Adipose tissue (tissue), 3 donors: Measurements from ENCODE around the gene CARD19. TPM values are rescaled to one million over a fixed set of nuclear protein-coding genes. Genes with fewer than 3 reads are reported as not detected.
A peak's percentile ranks its signal among the peaks of the same experiment; 100 is the strongest.

Experiments used
- H3K27ac ChIP-seq: one replicate; pipeline ENCODE4 v1.5.1; 2013; ENCODE audit warnings: low read depth, low read length
- WGBS, 3 donors: extraction: QIAGEN DNeasy Blood & Tissue Kit; methylation state at CpG; one replicate each; pipeline ENCODE4 v1.1.7; 2013; 5-methylcytosine and 5-hydroxymethylcytosine counted together
- polyA plus RNA-seq, 3 donors: library from polyadenylated mRNA; stranded (reverse); fragments of 200-250 nt; gene quantifications; one replicate each; pipeline ENCODE4 v1.2.3, GENCODE V29; 2013
- donor health status: healthy with polysubstance abuse.
- donor health status: Bipolar disorder and iron deficiency.
- donor health status: healthy.

Gene CARD19
- polyA plus RNA-seq, 3 donors, result 12.5 to 43.7 (median 26.3) TPM

DNA sequence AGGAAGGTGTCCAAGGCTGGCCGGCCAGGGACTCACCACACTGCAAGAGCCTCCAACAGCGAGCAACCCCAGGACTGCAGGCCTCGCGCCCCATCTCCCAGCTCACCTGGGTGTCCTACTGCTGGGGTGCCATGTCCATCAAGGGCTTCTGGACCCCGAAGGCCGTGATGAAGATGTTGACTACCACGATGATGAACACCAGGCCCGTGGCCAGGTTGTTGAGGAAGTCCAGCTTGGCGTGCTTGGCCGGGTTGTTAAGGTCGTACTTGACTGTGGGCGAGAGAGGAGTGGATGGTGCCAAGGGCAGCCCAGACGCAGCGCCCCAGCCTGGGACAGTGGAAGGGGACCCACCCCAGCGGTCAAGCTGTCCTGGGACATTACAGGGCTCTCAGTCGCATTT is 28.8 kb downstream of the CARD19 start:
- WGBS, 3 donors, result 86 to 95% (median 86%) methylated on average over 16 of the region's 16 CpGs
- no peak overlapping the region for H3K27ac ChIP-seq

GRCh38 chr9:93125331-93125894 is 29.4 kb downstream of the CARD19 start:
- H3K27ac ChIP-seq, result no peak overlapping the region
- WGBS, 3 donors, result 95 to 98% (median 97%) methylated on average over 10 of the region's 10 CpGs

GRCh38 chr9:93126151-93126781 is 30.2 kb downstream of the CARD19 start:
- WGBS, 3 donors, result 78 to 85% (median 82%) methylated on average over 23 of the region's 23 CpGs
- H3K27ac ChIP-seq, result no peak overlapping the region

- 42 to 68% (median 44%) methylated on average over 18 of the region's 18 CpGs for WGBS, 3 donors
Measured at GRCh38 chr9:93126825-93127368, 30.9 kb downstream of the CARD19 start.

GRCh38 chr9:93127395-93127911 is 31.4 kb downstream of the CARD19 start:
- H3K27ac ChIP-seq, result peak overlapping the region; percentile 55
- 53 to 60% (median 53%) methylated on average over 8 of the region's 8 CpGs for WGBS, 3 donors

More at GRCh38 chr9:93126825-93127368, 30.9 kb downstream of the CARD19 start:
- H3K27ac ChIP-seq, result no peak overlapping the region

GRCh38 chr9:93128011-93128714 is 32.1 kb downstream of the CARD19 start:
- WGBS, 3 donors, result 78 to 87% (median 86%) methylated on average over 14 of the region's 14 CpGs
- H3K27ac ChIP-seq, result peak overlapping the region; percentile 55

- no peak overlapping the region for H3K27ac ChIP-seq
- WGBS, 3 donors, result 83 to 89% (median 89%) methylated on average over 10 of the region's 10 CpGs
Measured at GRCh38 chr9:93128715-93129224, 32.8 kb downstream of the CARD19 start.

- no peak overlapping the region for H3K27ac ChIP-seq
- 44 to 60% (median 44%) methylated on average over 8 of the region's 8 CpGs for WGBS, 3 donors
Measured at GRCh38 chr9:93129286-93129685, 33.3 kb downstream of the CARD19 start.

DNA sequence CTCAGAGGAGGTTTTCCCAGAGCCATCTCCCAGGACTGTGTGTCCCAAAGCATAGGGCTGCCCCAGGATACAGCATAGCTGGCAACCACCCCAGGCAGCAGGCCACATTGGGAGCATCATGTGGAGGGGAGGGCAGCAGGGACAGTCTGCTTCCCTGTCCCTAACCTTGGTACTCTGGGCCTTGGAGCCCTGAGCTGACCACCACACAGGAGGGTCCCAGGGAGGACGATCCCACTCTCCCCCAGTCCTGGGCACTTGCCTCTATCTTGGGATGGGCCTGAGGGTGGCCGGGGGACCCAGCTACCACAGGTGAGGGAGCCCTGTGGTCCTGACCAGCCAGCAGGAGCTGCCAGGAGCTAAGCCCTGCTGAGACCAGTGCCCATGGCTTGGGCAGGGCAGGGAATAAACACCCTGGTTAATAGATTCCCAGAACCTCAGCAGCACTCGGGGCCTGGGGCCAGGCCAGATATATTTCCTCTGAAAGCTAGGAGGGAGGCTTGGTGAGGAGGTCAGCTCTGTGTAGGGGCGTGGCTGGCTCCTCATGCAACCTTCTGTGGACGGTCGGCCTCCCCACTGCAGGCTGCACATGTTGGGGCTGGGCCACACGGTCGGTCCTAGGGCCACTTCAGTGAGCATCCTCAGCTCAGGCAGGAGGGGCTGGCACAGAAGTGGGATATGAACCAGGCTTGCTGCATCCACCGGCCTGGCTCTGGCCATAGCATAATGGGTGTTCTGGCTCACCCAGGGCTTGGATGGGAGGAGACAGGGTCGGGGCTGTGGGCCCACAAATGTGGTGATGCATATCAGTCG is 33.9 kb downstream of the CARD19 start:
- 63 to 78% (median 67%) methylated on average over 11 of the region's 11 CpGs for WGBS, 3 donors
- H3K27ac ChIP-seq, result no peak overlapping the region

DNA sequence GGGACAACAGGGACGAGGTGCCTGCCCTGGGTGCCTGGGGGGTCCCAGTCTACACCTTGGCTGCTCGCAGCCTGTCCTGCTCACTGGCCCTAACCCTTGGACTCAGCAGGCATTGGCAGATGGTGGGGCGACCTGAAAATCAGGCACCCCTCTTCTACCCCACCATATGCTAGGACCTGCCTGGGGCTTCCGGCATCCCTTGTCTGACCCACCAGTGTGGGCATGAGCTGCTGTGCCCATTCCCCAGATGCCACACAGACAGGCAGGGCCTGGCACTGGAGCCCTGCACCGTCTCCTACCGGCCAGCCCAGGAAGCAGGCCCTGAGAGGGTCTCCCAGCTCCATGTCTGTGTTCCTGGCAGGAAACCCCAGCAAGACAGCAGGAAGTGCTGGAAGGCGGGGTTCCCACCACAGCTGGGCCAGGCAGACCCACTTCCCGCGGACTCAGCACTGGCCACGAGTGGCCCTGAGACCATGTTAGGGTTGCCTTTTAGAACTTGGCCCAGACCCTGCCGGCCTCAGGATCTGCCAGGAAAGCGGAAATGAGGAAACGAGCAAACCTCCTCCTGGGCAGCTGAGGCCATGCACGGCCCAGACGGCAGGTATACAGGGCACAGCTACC is 35.0 kb downstream of the CARD19 start:
- H3K27ac ChIP-seq, result no peak overlapping the region
- whole genome bisulfite sequencing, 3 donors, result 40 to 67% (median 49%) methylated on average over 14 to 15 of the region's 15 CpGs

DNA sequence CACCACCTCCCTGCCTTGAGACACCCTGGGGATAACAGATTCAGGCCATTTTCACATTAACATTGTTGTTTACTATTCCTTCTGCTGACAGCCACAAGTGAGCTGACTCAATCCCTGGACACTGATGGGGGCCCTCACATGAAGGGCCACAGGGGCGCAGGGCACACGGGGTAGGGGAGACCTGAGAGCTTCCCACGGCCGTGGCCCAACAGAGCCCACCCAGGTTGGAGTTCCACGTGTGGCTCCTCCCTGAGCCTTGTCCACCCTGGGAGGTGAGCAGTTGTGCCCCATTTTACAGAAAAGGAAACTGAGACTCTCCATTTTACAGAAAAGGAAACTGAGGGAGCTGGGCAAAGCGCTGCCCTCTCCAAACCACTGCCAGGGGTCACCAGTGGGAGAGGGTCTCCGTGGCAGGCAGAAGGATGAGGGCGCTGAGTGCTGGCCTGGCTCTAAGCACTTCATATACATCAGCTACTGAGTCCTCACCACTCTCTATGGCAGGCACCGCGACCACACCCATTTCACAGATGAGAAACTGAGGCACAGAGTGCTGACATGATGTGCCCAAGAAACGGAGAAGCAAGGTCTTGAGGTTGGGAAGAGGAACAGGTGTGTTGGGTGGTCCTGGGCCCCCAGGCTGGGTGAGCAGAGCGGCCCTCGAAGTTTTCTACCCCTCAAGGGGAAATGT is 35.7 kb downstream of the CARD19 start:
- 82 to 88% (median 87%) methylated on average over 13 of the region's 13 CpGs for WGBS, 3 donors
- H3K27ac ChIP-seq, result no peak overlapping the region

DNA sequence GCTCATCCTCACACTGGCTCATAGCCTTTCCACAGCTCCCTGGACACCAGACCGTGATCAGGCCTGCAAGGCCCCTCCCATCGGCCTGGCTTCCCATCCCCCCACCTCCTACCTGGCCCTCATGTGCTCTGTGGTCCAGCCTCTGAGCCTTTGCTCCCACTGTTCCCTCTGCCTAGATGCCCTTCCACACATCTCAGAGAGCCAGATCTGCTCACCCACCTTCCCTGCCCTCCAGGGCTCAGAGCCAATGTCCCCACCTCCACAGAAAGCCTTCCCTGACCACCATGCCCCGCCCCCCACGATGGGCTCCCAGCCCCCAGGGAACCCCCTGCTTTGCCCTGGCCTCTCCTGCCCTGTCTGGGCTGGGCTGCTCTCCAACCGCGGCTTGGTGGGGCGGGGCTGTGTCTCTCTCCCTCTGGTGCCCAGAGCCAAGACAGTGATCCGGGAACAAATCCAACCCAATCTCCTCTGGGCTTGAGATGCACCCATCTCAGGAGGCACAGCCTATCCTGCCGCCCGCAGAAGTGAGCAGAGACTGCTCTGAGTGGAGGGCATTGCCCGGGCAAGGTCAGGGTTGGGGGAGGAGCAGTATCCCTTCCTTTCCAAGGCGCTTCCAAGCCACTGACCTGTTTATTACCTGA is 36.4 kb downstream of the CARD19 start:
- H3K27ac ChIP-seq, result peak overlapping the region; percentile 74
- WGBS, 3 donors, result 26 to 37% (median 37%) methylated on average over 12 of the region's 12 CpGs

GRCh38 chr9:93132946-93133680 is 37.1 kb downstream of the CARD19 start:
- 17 to 28% (median 26%) methylated on average over 20 to 21 of the region's 21 CpGs for WGBS, 3 donors
- H3K27ac ChIP-seq, result peak overlapping the region; percentile 74

- 0 to 1% (median 1%) methylated on average over 19 to 34 of the region's 34 CpGs for WGBS, 3 donors
- H3K27ac ChIP-seq, result peak overlapping the region; percentile 92
Measured at GRCh38 chr9:93133681-93134014, 37.6 kb downstream of the CARD19 start.

DNA sequence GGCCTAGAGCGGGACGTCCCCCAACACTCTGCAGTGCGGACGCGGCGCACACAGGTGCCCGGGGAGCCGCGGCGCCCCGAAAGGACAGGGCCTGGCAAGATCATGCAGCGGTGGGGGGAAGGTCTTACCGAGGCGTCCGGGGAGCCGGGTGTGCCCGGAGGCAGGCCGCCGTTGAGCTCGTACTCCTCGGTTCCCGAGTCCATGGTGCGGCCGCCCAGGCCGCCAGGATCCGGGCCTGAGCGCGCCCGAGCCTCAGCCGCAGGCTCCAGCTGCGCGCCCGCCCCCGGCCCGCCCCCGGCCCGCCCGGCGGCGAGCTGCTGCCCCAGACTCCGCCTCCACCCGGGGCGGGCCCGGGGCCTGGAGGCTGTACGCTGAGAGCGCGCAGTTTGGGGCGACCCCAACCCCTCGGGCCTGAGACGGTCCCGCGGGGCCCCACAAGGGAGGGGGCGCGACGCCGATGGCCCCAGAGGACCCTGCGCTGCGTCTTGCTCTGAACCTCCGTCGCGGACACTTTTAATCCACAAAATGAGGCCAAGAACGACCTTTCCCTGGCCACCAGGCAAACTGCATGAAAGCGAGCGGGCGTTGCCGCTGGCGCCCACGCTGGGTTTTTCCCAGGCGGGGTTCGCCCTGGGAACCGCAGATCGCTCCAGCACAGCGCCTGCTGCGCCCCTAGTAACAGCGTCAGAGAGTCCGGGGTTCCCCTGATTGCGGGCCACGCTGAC is 38.2 kb downstream of the CARD19 start, which contains the start of gene NINJ1:
NINJ1 (minus strand) TSS at position 237 of the 725 bp plus-strand sequence; CDS start at position 203, 34 bp downstream.
- peak within 1 kb of the TSS; percentile 92 for H3K27ac ChIP-seq
- 0 to 1% (median 1%) methylated on average over 47 to 78 of the region's 78 CpGs for WGBS, 3 donors
